ENCODE data around the gene PGLYRP4.

PGLYRP4 gene

DNA sequence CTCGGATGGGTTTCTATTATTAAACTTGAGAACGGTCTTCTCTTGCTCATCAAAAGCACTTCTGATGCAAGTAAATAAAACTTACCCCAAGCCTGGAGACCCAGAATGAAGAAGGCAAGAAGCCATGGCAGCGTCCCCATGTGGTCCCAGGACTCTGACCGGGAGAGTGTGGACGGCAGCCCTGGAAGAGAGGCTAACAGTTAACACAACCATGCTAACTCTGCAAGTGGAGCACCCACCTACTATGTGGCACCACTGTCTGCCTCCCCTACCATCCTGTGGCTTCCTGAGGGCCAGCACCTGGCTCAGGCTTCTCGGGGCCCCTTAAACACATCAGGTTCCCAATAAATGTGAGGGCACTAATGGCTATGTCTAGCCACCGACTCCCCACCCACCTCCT, 38.1 kb downstream of the PGLYRP4 start:
- ATAC-seq (no peak), DNase-seq (no peak)
- Mint-ChIP-seq H3K27me3 (no peaks in the 10 kb centered on the region), H3K36me3 (ENCODE audit: low read depth) (no peaks in the 10 kb centered on the region), H3K9me3 (no peaks in the 10 kb centered on the region), H3K27ac (no peak overlapping the region), H3K4me1 (no peaks in the 10 kb centered on the region), H3K4me3 (no peak overlapping the region)

DNA sequence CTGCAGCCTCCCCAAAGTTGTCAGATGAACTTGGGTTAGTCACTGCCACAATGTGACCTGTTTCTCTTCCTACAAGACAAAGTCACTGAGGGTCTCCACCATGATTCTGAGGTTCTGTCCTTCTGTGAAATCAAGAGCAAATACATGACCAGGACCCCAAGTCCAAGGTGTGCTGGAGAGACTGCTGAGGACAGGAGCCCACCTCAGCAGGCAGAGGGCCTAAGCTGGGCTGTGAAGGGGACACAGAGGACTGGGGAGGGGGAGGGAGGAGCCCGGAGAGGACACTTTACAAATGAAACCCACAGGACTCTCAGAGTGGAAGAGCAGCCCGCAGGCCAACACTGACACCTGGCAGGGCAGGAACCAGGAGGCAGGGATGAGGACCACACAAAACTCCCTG, 39.2 kb downstream of the PGLYRP4 start:
- H3K27ac Mint-ChIP-seq: no peak overlapping the region
- H3K9me3 Mint-ChIP-seq: no peaks in the 10 kb centered on the region
- H3K4me3 Mint-ChIP-seq: no peak overlapping the region
- no peaks in the 10 kb centered on the region for H3K36me3 Mint-ChIP-seq (ENCODE audit: low read depth)
- H3K27me3 Mint-ChIP-seq: peaks cover 2% of the 10 kb centered on the region
- ATAC-seq: no peak
- H3K4me1 Mint-ChIP-seq: no peaks in the 10 kb centered on the region
- DNase-seq: no peak

DNA sequence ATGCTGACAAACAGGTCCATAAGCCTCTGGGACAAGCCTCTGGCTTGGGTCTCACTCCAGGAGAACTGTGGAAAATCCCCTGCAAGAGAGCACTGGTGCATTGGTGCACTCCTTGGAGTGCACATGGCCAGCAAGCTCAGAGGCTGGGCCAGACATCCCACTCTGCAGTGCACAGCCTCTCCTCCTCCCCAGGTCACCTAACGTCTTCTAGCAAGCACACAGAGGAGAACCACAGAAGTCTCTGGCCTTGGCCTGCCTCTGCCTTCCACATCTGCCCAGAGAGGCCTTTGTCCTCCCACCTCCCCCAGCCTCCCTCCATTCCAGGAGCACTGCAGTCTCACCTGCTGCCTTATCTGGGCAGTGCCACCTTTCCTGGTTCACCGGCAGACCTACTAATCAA, 40.1 kb downstream of the PGLYRP4 start:
- DNase-seq (no peak), ATAC-seq (no peak)
- Mint-ChIP-seq H3K27ac (no peak overlapping the region), H3K9me3 (no peaks in the 10 kb centered on the region), H3K4me1 (no peaks in the 10 kb centered on the region), H3K4me3 (no peak overlapping the region), H3K36me3 (ENCODE audit: low read depth) (no peaks in the 10 kb centered on the region), H3K27me3 (peaks cover 2% of the 10 kb centered on the region)

DNA sequence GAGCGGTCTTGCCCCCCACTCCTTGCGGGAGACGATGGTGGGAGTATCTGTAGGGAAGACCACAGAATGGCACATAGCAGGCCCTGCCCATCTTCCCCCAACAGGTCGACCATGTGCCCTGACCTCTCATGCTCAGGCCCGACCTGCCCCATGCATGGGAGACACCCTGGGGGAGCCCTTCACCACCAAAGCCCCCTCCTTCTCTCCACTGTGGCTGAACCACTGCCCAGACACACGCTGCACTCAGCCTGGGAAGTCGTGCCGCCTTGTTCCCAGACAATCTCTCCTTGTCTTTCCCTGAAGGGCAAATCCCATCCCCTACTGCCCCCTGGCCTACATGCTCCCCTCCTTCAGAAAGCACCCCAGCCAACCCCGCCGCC, 41.4 kb downstream of the PGLYRP4 start:
- no peak for DNase-seq
- Mint-ChIP-seq H3K27ac (no peak overlapping the region), H3K27me3 (peaks cover 2% of the 10 kb centered on the region), H3K9me3 (no peaks in the 10 kb centered on the region), H3K36me3 (ENCODE audit: low read depth) (no peaks in the 10 kb centered on the region), H3K4me1 (no peaks in the 10 kb centered on the region), H3K4me3 (no peak overlapping the region)
- ATAC-seq: no peak

DNA sequence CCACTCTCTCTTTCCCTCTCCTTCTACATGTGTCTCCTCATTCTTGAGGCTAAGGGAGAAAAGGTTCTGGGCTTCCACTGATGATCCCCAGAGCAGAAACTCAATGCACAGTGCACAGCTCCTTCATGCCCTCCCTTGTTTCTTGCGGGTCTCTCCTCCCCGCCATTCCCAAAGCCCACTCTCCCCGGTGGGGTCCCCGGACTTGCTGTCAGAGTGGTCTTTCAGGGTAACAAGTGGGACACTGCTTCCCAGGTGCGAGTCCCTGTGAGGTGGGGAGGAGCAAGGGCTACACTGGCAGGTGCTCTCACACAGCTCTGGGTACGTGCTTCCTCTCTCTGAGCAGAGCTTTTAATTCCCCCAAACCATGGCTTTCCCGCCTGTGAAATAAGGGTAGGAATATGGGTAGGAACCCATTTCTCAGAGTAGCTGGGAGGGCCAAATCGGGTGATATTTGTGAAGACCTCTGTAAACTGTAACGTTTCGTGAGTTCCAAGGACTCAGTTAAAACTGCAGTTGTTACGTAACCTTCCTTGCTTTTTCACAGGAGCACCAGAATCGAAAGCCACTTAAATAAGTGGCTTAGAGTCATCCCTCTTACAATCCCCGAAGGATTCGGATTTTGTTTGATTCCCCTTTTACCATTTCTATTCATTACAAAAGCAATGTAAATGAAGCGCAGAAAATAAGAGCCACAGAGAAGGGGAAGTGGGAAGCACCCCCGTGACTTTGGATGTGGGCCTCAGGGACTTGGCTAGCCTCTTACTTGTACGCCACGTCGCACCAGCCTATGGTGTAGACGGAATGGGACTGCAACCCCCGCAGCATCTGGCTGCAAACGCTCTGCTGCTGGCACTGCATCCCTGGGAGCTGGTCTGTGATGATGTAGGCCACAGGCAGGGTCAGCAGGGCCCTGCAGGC, 42.1 kb downstream of the PGLYRP4 start:
- Mint-ChIP-seq H3K27ac (no peak overlapping the region), H3K9me3 (no peaks in the 10 kb centered on the region), H3K27me3 (peaks cover 2% of the 10 kb centered on the region), H3K36me3 (ENCODE audit: low read depth) (no peaks in the 10 kb centered on the region), H3K4me3 (no peak overlapping the region), H3K4me1 (no peaks in the 10 kb centered on the region)
- ATAC-seq: no peak
- DNase-seq: no peak

DNA sequence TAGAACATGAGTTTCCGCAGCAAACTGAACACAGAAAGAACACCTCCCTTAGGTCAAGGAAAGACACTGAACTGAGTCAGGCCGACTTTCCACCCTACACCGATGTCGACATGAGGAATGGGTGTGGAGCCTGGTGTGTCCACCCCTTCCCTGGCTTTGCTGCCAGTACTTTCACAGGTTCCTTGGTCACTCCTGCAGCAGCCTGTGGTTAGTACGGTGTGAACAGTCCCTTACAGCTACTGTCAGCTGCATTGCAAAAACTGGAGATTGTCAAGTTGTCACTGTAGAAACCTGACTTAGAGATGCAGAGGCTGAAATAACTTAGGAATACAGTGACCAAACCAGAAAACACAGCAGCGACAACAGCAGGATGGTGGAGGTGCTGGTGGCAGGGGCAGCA, 43.0 kb downstream of the PGLYRP4 start:
- H3K27ac Mint-ChIP-seq: no peak overlapping the region
- DNase-seq (no peak), ATAC-seq (no peak)
- no peak overlapping the region for H3K4me3 Mint-ChIP-seq
- H3K27me3 Mint-ChIP-seq: peaks cover 2% of the 10 kb centered on the region
- H3K4me1 Mint-ChIP-seq: no peaks in the 10 kb centered on the region
- no peaks in the 10 kb centered on the region for H3K9me3 Mint-ChIP-seq
- H3K36me3 Mint-ChIP-seq (ENCODE audit: low read depth): no peaks in the 10 kb centered on the region

DNA sequence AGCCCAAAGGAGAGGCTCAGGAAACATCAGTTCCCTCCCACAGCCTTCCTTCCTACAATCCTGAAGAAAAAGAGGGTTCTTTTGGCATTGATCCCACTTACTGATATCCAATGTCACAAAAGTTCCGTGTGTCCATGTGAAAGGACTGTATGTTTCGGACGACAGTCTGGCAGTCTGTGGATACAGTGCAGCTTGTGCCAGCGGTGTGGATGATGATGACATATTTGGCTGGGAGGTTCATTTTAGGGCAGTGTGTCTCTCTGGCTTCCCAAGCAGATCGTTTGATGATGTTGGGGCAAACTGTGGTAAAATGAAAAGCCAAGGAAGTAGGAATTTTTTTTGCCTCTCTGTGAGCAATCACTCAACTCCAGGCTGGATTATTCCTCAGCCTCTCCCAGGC, 46.3 kb downstream of the PGLYRP4 start:
- DNase-seq: no peak
- Mint-ChIP-seq H3K9me3 (no peaks in the 10 kb centered on the region), H3K27ac (no peak overlapping the region), H3K4me3 (no peak overlapping the region), H3K4me1 (no peaks in the 10 kb centered on the region), H3K36me3 (ENCODE audit: low read depth) (no peaks in the 10 kb centered on the region), H3K27me3 (peaks cover 2% of the 10 kb centered on the region)
- ATAC-seq: no peak

DNA sequence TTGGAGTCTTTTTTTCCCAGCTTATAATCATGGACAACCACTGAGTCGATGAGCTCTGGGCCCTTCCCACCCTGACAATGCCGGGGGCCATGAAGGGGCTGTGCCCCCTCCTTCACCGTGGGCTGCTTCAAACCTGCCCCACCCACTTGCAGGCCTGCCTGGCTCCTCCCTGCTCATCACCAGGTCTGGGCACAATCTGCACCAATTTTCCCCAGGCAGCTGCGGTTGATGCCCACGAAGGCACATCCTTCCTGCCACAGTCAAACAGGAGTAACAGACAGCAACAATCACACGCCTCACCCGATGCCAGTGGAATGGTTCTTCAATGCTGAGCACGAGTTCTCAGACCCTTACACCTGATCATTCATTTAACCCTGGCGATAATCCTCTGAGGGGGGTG, 54.8 kb downstream of the PGLYRP4 start:
- peaks cover 16% of the 10 kb centered on the region for H3K4me1 Mint-ChIP-seq
- H3K36me3 Mint-ChIP-seq (ENCODE audit: low read depth): no peaks in the 10 kb centered on the region
- H3K4me3 Mint-ChIP-seq: no peak overlapping the region
- H3K27me3 Mint-ChIP-seq: peaks cover 11% of the 10 kb centered on the region
- DNase-seq (no peak), ATAC-seq (no peak)
- no peak overlapping the region for H3K27ac Mint-ChIP-seq
- no peaks in the 10 kb centered on the region for H3K9me3 Mint-ChIP-seq

DNA sequence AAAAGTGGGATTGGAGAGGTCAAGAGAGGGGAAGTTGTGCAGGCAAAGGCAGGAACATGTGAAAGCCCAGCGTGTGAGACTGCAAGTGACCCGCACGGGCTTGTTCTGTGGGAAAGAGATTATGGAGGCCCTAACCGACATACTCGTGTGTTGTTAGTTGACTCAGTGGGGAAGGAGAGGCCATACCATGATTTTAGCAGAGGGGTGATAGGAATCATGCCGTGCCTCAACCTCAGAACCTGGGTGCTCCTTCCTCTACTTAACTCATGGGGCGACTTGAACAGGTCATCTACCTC, 55.2 kb downstream of the PGLYRP4 start:
- no peak overlapping the region for H3K27ac Mint-ChIP-seq

DNA sequence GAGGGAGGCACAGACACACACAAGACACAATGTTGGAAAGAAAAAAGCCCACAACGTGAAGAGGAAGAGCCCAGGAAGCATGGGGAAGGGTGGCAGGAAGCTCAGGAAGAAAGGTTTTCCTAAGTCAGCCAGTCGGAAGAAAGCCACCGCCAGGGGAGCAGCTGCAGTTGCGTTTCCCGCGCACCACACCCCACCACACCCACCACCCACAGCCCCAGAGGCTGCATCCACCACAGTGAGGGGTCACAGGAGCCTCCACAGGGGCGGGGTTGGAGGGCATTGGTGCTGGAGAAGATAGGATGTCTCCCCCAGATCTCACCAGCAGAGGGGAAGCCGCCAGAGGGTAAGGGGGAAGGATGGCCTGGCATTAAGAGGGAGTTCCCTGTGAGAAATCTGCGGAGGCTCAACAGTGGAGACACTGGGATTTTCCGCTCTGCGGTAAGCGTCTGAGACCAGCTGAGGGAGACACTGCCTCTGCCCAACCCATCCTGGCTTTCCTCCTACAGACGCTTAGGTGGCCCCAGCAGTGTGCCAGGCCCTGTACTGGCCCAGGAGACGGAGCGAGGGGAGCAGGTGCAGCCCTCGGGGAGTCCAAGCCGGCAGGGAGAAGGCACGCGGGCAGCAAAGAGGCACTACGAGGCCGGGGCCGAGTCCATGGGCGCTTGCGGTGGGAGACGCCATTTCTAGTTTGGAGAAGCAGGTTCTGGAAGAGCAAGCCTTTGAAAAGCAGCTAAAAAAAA, 55.7 kb downstream of the PGLYRP4 start:
- H3K27me3 Mint-ChIP-seq: peaks cover 11% of the 10 kb centered on the region
- peaks cover 16% of the 10 kb centered on the region for H3K4me1 Mint-ChIP-seq
- no peaks in the 10 kb centered on the region for H3K9me3 Mint-ChIP-seq
- H3K27ac Mint-ChIP-seq: no peak overlapping the region
- no peak for DNase-seq
- no peak overlapping the region for H3K4me3 Mint-ChIP-seq
- H3K36me3 Mint-ChIP-seq (ENCODE audit: low read depth): no peaks in the 10 kb centered on the region
- ATAC-seq: no peak

More for the DNA sequence above, 55.2 kb downstream of the PGLYRP4 start:
- H3K27me3 Mint-ChIP-seq: peaks cover 11% of the 10 kb centered on the region
- no peaks in the 10 kb centered on the region for H3K36me3 Mint-ChIP-seq (ENCODE audit: low read depth)
- ATAC-seq (no peak), DNase-seq (no peak)
- H3K4me3 Mint-ChIP-seq: no peak overlapping the region
- peaks cover 16% of the 10 kb centered on the region for H3K4me1 Mint-ChIP-seq
- H3K9me3 Mint-ChIP-seq: no peaks in the 10 kb centered on the region

DNA sequence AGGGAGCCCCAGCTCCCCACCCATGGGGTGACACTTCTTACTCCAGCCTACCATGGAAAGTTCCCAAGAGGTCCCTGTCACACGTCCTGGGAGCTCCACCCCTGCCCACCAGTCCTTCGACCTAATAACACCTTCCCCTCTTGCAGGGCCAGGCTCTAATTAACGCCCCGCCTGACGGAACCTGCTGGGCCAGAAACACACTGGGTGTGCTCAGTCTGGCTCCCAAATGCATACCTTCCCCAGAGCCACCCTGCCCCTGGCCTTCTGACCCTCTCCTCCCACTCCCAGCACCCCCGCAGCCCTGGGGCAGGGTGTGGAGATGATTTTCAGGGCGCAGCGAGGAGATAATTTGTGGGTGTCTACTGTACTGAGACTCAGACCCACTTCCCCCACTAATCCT, 56.5 kb downstream of the PGLYRP4 start:
- peaks cover 11% of the 10 kb centered on the region for H3K27me3 Mint-ChIP-seq
- ATAC-seq: no peak
- peaks cover 16% of the 10 kb centered on the region for H3K4me1 Mint-ChIP-seq
- no peaks in the 10 kb centered on the region for H3K36me3 Mint-ChIP-seq (ENCODE audit: low read depth)
- DNase-seq: no peak
- H3K4me3 Mint-ChIP-seq: no peak overlapping the region
- H3K9me3 Mint-ChIP-seq: no peaks in the 10 kb centered on the region
- no peak overlapping the region for H3K27ac Mint-ChIP-seq

DNA sequence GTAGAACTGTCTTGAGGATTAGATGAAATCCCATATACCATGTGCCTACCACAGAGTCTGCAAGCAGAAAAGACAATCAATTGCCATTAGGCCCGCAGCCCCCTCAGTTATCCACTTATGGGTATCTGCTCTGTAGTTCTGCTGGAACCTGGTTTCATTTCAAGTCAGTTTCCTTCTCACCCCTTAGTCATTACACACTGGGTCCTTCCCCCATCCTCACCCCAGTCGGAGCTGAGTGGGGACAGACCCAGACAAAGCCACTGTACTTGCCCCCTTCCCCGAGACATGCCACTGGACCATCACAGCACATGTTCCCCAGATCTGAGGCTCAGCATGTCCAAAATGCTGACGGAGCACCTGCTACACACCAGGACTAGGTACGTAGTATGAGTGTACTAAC, 57.1 kb downstream of the PGLYRP4 start:
- H3K36me3 Mint-ChIP-seq (ENCODE audit: low read depth): no peaks in the 10 kb centered on the region
- H3K27me3 Mint-ChIP-seq: peaks cover 11% of the 10 kb centered on the region
- no peak overlapping the region for H3K4me3 Mint-ChIP-seq
- peak; percentile 65 for ATAC-seq
- no peak overlapping the region for H3K27ac Mint-ChIP-seq
- DNase-seq: no peak
- H3K9me3 Mint-ChIP-seq: no peaks in the 10 kb centered on the region
- peaks cover 16% of the 10 kb centered on the region for H3K4me1 Mint-ChIP-seq

DNA sequence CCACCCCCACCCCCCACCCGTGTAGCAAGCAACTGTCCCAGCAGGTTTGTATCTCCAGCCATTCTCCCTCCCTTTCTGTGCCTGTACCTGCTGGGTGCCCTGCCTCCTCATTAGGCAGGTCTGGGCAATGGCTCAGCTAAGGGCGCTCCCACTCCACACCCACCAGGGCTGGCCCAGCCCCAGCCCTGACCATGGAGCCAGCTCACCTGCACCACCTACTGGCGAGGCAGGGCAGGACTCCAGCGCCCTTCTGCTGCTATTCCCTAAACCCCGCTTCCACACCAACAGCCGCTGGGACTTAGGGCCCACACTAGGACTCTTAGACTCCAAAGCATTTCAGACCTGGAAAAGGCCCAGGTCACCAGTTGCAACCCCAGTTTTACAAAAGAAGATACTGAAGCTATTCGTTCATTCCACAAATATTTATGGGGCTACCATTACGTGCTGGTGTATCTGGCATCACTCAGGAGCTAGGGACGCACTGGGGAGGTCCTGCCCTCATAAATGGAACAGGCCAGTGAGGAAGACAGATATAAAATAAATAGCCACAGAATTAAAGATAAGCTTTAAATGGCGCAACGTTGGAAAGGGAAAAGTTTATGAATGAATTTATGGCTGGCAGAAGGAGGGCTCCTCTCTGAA, 59.9 kb downstream of the PGLYRP4 start:
- H3K9me3 Mint-ChIP-seq: no peaks in the 10 kb centered on the region

More for the DNA sequence above, 59.9 kb downstream of the PGLYRP4 start:
- no peak overlapping the region for H3K27ac Mint-ChIP-seq
- DNase-seq (peak; percentile 34), ATAC-seq (peak; percentile 62)
- no peak overlapping the region for H3K4me3 Mint-ChIP-seq
- H3K27me3 Mint-ChIP-seq: peaks cover 14% of the 10 kb centered on the region
- H3K36me3 Mint-ChIP-seq (ENCODE audit: low read depth): no peaks in the 10 kb centered on the region
- peaks cover 9% of the 10 kb centered on the region for H3K4me1 Mint-ChIP-seq
